Measurements from ENCODE around the gene MKX. TPM values are rescaled to one million over a fixed set of nuclear protein-coding genes. Genes with fewer than 3 reads are reported as not detected.

The MKX gene
- total RNA-seq, 4 donors from 2014 or later, result 0.63 to 1.2 (median 1.0) TPM

GRCh38 chr10:27741173-27742091 is 4.2 kb downstream of the MKX start:
- DNase-seq (ENCODE audit: low spot score in 2 of 2), result no peak
- no peaks in the 10 kb centered on the region for H3K36me3 ChIP-seq
- H3K9me3 ChIP-seq, result no peaks in the 10 kb centered on the region
- peak overlapping the region; percentile 38 to 58 (median 48) for H3K4me3 ChIP-seq
- H3K27ac ChIP-seq, result no peak overlapping the region
- peaks cover 0 to 63% of the 10 kb centered on the region in 2 donors for H3K27me3 ChIP-seq
- WGBS, 2 donors, result 24% methylated on average over 46 to 55 of the region's 55 CpGs
- no peak for TF ChIP-seq CTCF (IDR thresholded peaks at IDR 0.05)
- TF ChIP-seq EP300 (IDR thresholded peaks at IDR 0.05), result no peak
- no peak for TF ChIP-seq POLR2A (IDR thresholded peaks at IDR 0.05)
- peaks cover 0 to 51% (median 28%) of the 10 kb centered on the region in 4 donors for H3K4me1 ChIP-seq

GRCh38 chr10:27736396-27736795 is 9.2 kb downstream of the MKX start:
- no peak for TF ChIP-seq EP300 (IDR thresholded peaks at IDR 0.05)
- TF ChIP-seq CTCF (IDR thresholded peaks at IDR 0.05), result no peak
- TF ChIP-seq POLR2A (IDR thresholded peaks at IDR 0.05), result no peak
- Histone ChIP-seq H3K4me1 (peaks cover 0 to 2% (median under 1%) of the 10 kb centered on the region in 4 donors), H3K36me3 (no peaks in the 10 kb centered on the region), H3K9me3 (no peaks in the 10 kb centered on the region), H3K27ac (no peak overlapping the region), H3K4me3 (no peak overlapping the region), H3K27me3 (peaks cover 0 to 16% of the 10 kb centered on the region in 2 donors)
- no peak for DNase-seq (ENCODE audit: low spot score in 2 of 2)
- 78 to 80% methylated on average over 1 of the region's 1 CpG for WGBS, 2 donors

GRCh38 chr10:27730041-27730440 is 15.6 kb downstream of the MKX start:
- H3K27ac ChIP-seq, result no peak overlapping the region
- DNase-seq (ENCODE audit: low spot score in 2 of 2), result no peak
- 96 to 98% methylated on average over 1 of the region's 1 CpG for WGBS, 2 donors
- no peaks in the 10 kb centered on the region for H3K27me3 ChIP-seq
- H3K4me1 ChIP-seq, result no peaks in the 10 kb centered on the region
- TF ChIP-seq EP300 (IDR thresholded peaks at IDR 0.05) (no peak), POLR2A (IDR thresholded peaks at IDR 0.05) (no peak), CTCF (IDR thresholded peaks at IDR 0.05) (no peak)
- H3K36me3 ChIP-seq, result no peaks in the 10 kb centered on the region
- H3K9me3 ChIP-seq, result no peaks in the 10 kb centered on the region
- H3K4me3 ChIP-seq, result no peak overlapping the region

- H3K4me1 ChIP-seq, result no peaks in the 10 kb centered on the region
- H3K27ac ChIP-seq, result no peak overlapping the region
- no peaks in the 10 kb centered on the region for H3K36me3 ChIP-seq
- H3K27me3 ChIP-seq, result no peaks in the 10 kb centered on the region
- TF ChIP-seq EP300 (IDR thresholded peaks at IDR 0.05), result no peak
- no peak for TF ChIP-seq POLR2A (IDR thresholded peaks at IDR 0.05)
- TF ChIP-seq CTCF (IDR thresholded peaks at IDR 0.05), result no peak
- no peak overlapping the region for H3K4me3 ChIP-seq
- 71 to 74% methylated on average over 3 of the region's 3 CpGs for WGBS, 2 donors
- H3K9me3 ChIP-seq, result no peaks in the 10 kb centered on the region
- no peak for DNase-seq (ENCODE audit: low spot score in 2 of 2)
These were observed 17.3 kb downstream of the MKX start for GRCh38 chr10:27728338-27728737.

GRCh38 chr10:27724287-27724686 is 21.3 kb downstream of the MKX start:
- Histone ChIP-seq H3K36me3 (no peaks in the 10 kb centered on the region), H3K27ac (no peak overlapping the region), H3K27me3 (no peaks in the 10 kb centered on the region), H3K9me3 (no peaks in the 10 kb centered on the region), H3K4me1 (no peaks in the 10 kb centered on the region), H3K4me3 (no peak overlapping the region)
- DNase-seq (ENCODE audit: low spot score in 2 of 2), result no peak
- TF ChIP-seq CTCF (IDR thresholded peaks at IDR 0.05) (no peak), EP300 (IDR thresholded peaks at IDR 0.05) (no peak), POLR2A (IDR thresholded peaks at IDR 0.05) (no peak)
- 87 to 90% methylated on average over 1 of the region's 1 CpG for WGBS, 2 donors

Data from tibial nerve (tissue), 4 donors.